ENCODE measurements around the gene GPR6.

- no peak for TF ChIP-seq POLR2AphosphoS5 (IDR thresholded peaks at IDR 0.05; ENCODE audit: borderline replicate concordance, low read depth, low read length)
- TF ChIP-seq EZH2 (IDR thresholded peaks at IDR 0.05) = no peak
- TF ChIP-seq FOXP2 (optimal IDR thresholded peaks at IDR 0.05; ENCODE audit: control extremely low read depth, extremely low read length, insufficient read depth) = no peak
Observed at GRCh38 chr6:109958626-109959025, 19.5 kb upstream of the GPR6 start.
